SK-N-SH (cell line): ENCODE measurements around the gene MATK. TPM values are rescaled to one million over a fixed set of nuclear protein-coding genes. Genes with fewer than 3 reads are reported as not detected.

ENCODE experiments used
- CTCF ChIA-PET: fragments of 300-600, 350-600 bp; formaldehyde crosslinking; extraction: SDS; loops from one replicate; lab custom pipeline; 2021; lab: Yijun Ruan, JAX
- POLR2A ChIA-PET: fragments of 350-600 bp; sonication (Branson Sonifier 250); formaldehyde crosslinking; extraction: SDS; loops from one replicate; lab custom pipeline; 2020; ENCODE audit warnings: antibody characterized with exemption, inconsistent platforms; lab: Yijun Ruan, JAX
- DNase-seq: peaks from one replicate; pipeline ENCODE4 v3.0.0; 2012
- H2AFZ ChIP-seq: fragments of 200-600 bp; sonication (generic); 2 replicates; pipeline ENCODE4 v1.8.1; 2016; ENCODE audit warnings: antibody characterized with exemption, mild to moderate bottlenecking, low read depth
- H3F3A ChIP-seq: fragments of 200-600 bp; sonication (generic); replicated peaks from 2 replicates; pipeline ENCODE3; 2016; ENCODE audit warnings: antibody characterized with exemption, mild to moderate bottlenecking; ENCODE audit not compliant: insufficient read depth
- H3K27ac ChIP-seq, 2 experiments: fragments of 200-500 bp in 1 of 2; fragments of 200-600 bp in 1 of 2; sonication (Bioruptor generic) in 1 of 2; sonication (generic), shearing (Covaris generic) in 1 of 2; 2 replicates each; pipeline versions ENCODE4 v1.5.1 to v1.6.1; 2014 to 2016; ENCODE audit warnings: low read depth in 2 of 2, inconsistent platforms in 1 of 2, low read length in 1 of 2, mild to moderate bottlenecking in 1 of 2, mixed read lengths in 1 of 2
- H3K27me3 ChIP-seq: fragments of 200-600 bp; sonication (generic), shearing (Covaris generic); 2 replicates; pipeline ENCODE4 v1.6.1; 2016; ENCODE audit warnings: mixed run types; ENCODE audit not compliant: insufficient read depth
- H3K36me3 ChIP-seq, 2 experiments: fragments of 200-500 bp in 1 of 2; fragments of 200-600 bp in 1 of 2; sonication (Bioruptor generic) in 1 of 2; sonication (generic) in 1 of 2; replicated peaks in 1 of 2; 2 replicates each; pipeline versions ENCODE3 to v1.5.1; 2014 to 2016; ENCODE audit warnings: low read length in 1 of 2, mild to moderate bottlenecking in 1 of 2; ENCODE audit not compliant: insufficient read depth in 2 of 2, control insufficient read depth in 1 of 2
- H3K4me1 ChIP-seq, 2 experiments: fragments of 200-500 bp in 1 of 2; fragments of 200-600 bp in 1 of 2; sonication (Bioruptor generic) in 1 of 2; sonication (generic), shearing (Covaris generic) in 1 of 2; 2 replicates each; pipeline versions ENCODE4 v1.5.1 to v1.6.1; 2014 to 2016; ENCODE audit warnings: low read depth in 1 of 2, low read length in 1 of 2, mixed run types in 1 of 2; ENCODE audit not compliant: insufficient read depth in 2 of 2, control insufficient read depth in 1 of 2
- H3K4me2 ChIP-seq: fragments of 200-600 bp; sonication (generic), shearing (Covaris generic); 2 replicates; pipeline ENCODE4 v1.6.1; 2017; ENCODE audit warnings: mixed run types
- H3K4me3 ChIP-seq, 2 experiments: fragments of 200-500 bp in 1 of 2; fragments of 200-600 bp in 1 of 2; sonication (Bioruptor generic) in 1 of 2; sonication (generic), shearing (Covaris generic) in 1 of 2; 2 replicates each; pipeline versions ENCODE4 v1.5.1 to v1.8.1; 2014 to 2016; ENCODE audit warnings: low read depth in 2 of 2, inconsistent platforms in 1 of 2, low read length in 1 of 2, mild to moderate bottlenecking in 1 of 2, mixed read lengths in 1 of 2, moderate library complexity in 1 of 2
- H3K79me2 ChIP-seq: fragments of 200-600 bp; sonication (generic); 2 replicates; pipeline ENCODE4 v1.8.1; 2017; ENCODE audit warnings: mild to moderate bottlenecking; ENCODE audit not compliant: insufficient read depth
- H3K9ac ChIP-seq: fragments of 200-600 bp; sonication (generic); 2 replicates; pipeline ENCODE4 v1.6.1; 2017; ENCODE audit warnings: mixed run types
- H3K9me2 ChIP-seq: fragments of 200-600 bp; sonication (generic); 2 replicates; pipeline ENCODE4 v1.6.1; 2017; ENCODE audit warnings: mixed run types
- H3K9me3 ChIP-seq: fragments of 200-600 bp; sonication (generic); 2 replicates; pipeline ENCODE4 v1.6.1; 2017; ENCODE audit warnings: mixed run types, mild to moderate bottlenecking, moderate library complexity
- H4K20me1 ChIP-seq: fragments of 200-600 bp; sonication (generic); 2 replicates; pipeline ENCODE4 v1.6.1; 2017; ENCODE audit warnings: mild to moderate bottlenecking, mixed run types; ENCODE audit not compliant: insufficient read depth
- CHD2 ChIP-seq: fragments of 150-350 bp; IDR thresholded peaks from 2 replicates; pipeline ENCODE4 v1.6.1; 2018; ENCODE audit warnings: low read length; ENCODE audit not compliant: partially characterized antibody
- ELF1 ChIP-seq: IDR thresholded peaks from 2 replicates; pipeline ENCODE4 v1.4.0; 2012
- EP300 ChIP-seq, 2 experiments: IDR thresholded peaks; 2 replicates each; pipeline versions ENCODE4 v1.4.0 to v1.6.1; 2012; ENCODE audit warnings: borderline replicate concordance in 1 of 2, low read depth in 1 of 2, low read length in 1 of 2
- FOSL2 ChIP-seq: IDR thresholded peaks from 2 replicates; pipeline ENCODE4 v1.4.0; 2012; ENCODE audit warnings: low read depth, mild to moderate bottlenecking, moderate library complexity, borderline replicate concordance
- FOXJ3 ChIP-seq: sonication (generic); formaldehyde crosslinking; IDR thresholded peaks from 2 replicates; pipeline ENCODE4 v1.5.1; 2020; ENCODE audit warnings: mild to moderate bottlenecking, missing genetic modification reagents
- GABPA ChIP-seq: IDR thresholded peaks from 2 replicates; pipeline ENCODE4 v1.4.0; 2012; ENCODE audit warnings: low read depth, mild to moderate bottlenecking
- MXI1 ChIP-seq: IDR thresholded peaks from 2 replicates; pipeline ENCODE4 v1.6.1; 2012; ENCODE audit warnings: mild to moderate bottlenecking, low read depth, low read length, improper control_type of control experiment
- NFIC ChIP-seq: IDR thresholded peaks from 2 replicates; pipeline ENCODE4 v1.4.0; 2012; ENCODE audit warnings: borderline replicate concordance
- SIN3A ChIP-seq: IDR thresholded peaks from 2 replicates; pipeline ENCODE4 v1.6.1; 2012; ENCODE audit warnings: low read depth, mild to moderate bottlenecking, low read length, moderate library complexity, borderline replicate concordance
- SMC3 ChIP-seq: IDR thresholded peaks from 2 replicates; pipeline ENCODE4 v1.6.1; 2012; ENCODE audit warnings: low read depth, low read length, improper control_type of control experiment
- TEAD4 ChIP-seq: IDR thresholded peaks from 2 replicates; pipeline ENCODE4 v1.4.0; 2012; ENCODE audit warnings: mild to moderate bottlenecking, borderline replicate concordance; ENCODE audit not compliant: insufficient read depth
- YY1 ChIP-seq: IDR thresholded peaks from 2 replicates; pipeline ENCODE4 v1.4.0; 2012; ENCODE audit warnings: low read depth, mild to moderate bottlenecking
- WGBS: methylation state at CpG from one replicate; pipeline ENCODE4 v1.1.6; 2017; ENCODE audit warnings: low lambda C conversion rate; 5-methylcytosine and 5-hydroxymethylcytosine counted together
- polyA plus RNA-seq, 3 experiments: library from polyadenylated mRNA; depleted of rRNA; stranded (reverse); fragments of >200 nt; gene quantifications; 2 replicates each; pipeline ENCODE4 v1.2.3, GENCODE V29; 2012
- TF ChIP-seq, protein P1 (sequence below): IDR thresholded peaks from 2 replicates; pipeline ENCODE4 v1.4.0; 2012; ENCODE audit warnings: low read depth, borderline replicate concordance
- TF ChIP-seq, protein P2 (sequence below): fragments of 150-350 bp; IDR thresholded peaks from 2 replicates; pipeline ENCODE4 v1.6.1; 2016; ENCODE audit warnings: mild to moderate bottlenecking, low read depth, low read length
- TF ChIP-seq, protein P3 (sequence below): fragments of 200-600 bp; sonication (generic); IDR thresholded peaks from 2 replicates; pipeline ENCODE4 v1.6.1; 2017; ENCODE audit warnings: antibody characterized with exemption, mild to moderate bottlenecking, moderate library complexity
- TF ChIP-seq, protein P4 (sequence below): IDR thresholded peaks from 2 replicates; pipeline ENCODE4; 2012
- TF ChIP-seq, protein P5 (sequence below): IDR thresholded peaks from 2 replicates; pipeline ENCODE4 v1.6.1; 2012; ENCODE audit warnings: mild to moderate bottlenecking, low read depth, low read length, moderate library complexity
- TF ChIP-seq, protein P6 (sequence below): fragments of 150-350 bp; IDR thresholded peaks from 2 replicates; pipeline ENCODE4 v1.6.1; 2017; ENCODE audit warnings: antibody characterized with exemption, low read length, low read depth, borderline replicate concordance

MATK gene
- polyA plus RNA-seq, 1 of the 3 experiments (the other 2 are of a cell fraction): not detected

DNA sequence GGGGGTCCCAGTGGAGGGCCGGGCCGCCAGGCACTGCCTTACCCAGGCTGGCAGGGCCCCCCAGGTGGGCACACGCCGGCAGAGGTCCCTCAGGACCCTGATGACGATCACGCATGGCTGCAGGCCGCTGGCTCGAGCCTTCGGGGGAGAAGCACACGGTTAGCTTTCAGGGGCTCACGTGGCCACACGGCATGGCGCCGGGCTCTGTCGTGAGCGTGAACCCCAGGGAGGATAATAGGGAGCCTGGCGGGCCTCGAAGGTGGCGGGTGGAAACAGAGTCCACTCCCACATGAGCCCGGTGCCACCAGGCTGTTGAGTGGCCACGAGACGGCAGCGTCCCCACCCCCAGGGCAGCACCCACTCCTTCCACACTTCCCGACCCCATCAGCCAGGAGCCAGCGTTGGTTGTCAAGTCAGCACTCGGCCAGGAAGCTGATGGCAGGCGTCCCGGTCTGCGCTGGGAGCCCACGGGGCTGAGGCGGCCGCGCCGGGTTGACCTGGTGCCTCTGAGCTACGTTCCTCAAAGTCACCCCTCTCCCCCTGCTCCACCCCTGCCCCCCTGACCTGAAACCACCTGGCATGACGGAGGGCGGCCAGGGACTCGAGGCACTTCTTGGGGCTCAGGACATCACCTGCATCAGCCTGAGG lies 24.7 kb upstream of the MATK start (continued):
- no peak for TF ChIP-seq CHD2
- no peak for TF ChIP-seq FOXJ3 (CRISPR knock-in tag)

DNA sequence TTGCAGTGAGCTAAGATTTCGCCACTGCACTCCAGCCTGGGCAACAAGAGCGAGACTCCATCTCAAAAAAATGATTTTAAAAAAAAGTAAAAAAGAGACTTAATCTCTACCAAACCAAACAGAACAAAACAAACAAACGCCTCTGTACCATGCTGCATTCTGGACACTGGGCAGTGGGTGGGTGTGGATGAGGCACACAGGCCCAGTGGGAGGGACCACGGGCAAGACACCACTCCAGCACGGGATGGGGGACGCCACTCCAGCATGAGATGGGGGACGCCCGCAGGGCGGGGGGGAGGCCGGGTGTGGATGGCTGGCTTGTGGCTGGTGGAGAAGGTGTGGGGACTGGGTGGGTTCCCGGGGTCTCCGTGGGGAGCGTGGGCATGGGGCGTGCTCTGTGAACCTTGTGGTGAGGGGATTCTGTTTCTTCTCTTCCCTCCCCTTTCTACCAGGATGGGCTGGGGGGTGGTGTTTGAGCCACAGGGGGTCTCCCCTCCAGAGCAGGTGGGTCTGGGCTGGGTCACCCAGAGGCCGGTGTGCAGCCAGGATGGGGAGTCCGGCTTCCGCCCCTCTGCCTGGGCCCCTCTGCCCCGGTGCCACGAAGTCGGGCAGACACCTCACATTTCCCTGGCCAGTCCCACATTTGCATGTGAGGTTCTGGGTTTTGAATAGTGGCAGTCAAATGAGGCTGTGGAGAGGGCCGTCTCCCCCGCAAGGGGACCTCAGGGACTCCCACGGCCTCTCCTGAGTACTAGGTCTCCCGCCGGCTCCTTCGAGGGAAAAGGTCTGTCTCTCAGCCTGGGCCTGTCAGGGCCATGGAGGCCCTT lies 23.9 kb upstream of the MATK start:
- H3K36me3 ChIP-seq: no peaks in the 10 kb centered on the region
- TF ChIP-seq FOXJ3 (CRISPR knock-in tag) (no peak), TEAD4 (no peak), YY1 (no peak), NFIC (no peak), ELF1 (no peak), SIN3A (no peak), GABPA (no peak), MXI1 (no peak), SMC3 (no peak), FOSL2 (no peak), EP300 (IDR thresholded peaks at IDR 0.05; ENCODE audit: borderline replicate concordance in 1 of 2, low read depth in 1 of 2, low read length in 1 of 2) (no peak)
- TF ChIP-seq, protein P1, sequence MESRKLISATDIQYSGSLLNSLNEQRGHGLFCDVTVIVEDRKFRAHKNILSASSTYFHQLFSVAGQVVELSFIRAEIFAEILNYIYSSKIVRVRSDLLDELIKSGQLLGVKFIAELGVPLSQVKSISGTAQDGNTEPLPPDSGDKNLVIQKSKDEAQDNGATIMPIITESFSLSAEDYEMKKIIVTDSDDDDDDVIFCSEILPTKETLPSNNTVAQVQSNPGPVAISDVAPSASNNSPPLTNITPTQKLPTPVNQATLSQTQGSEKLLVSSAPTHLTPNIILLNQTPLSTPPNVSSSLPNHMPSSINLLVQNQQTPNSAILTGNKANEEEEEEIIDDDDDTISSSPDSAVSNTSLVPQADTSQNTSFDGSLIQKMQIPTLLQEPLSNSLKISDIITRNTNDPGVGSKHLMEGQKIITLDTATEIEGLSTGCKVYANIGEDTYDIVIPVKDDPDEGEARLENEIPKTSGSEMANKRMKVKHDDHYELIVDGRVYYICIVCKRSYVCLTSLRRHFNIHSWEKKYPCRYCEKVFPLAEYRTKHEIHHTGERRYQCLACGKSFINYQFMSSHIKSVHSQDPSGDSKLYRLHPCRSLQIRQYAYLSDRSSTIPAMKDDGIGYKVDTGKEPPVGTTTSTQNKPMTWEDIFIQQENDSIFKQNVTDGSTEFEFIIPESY: no peak
- TF ChIP-seq, protein P2, sequence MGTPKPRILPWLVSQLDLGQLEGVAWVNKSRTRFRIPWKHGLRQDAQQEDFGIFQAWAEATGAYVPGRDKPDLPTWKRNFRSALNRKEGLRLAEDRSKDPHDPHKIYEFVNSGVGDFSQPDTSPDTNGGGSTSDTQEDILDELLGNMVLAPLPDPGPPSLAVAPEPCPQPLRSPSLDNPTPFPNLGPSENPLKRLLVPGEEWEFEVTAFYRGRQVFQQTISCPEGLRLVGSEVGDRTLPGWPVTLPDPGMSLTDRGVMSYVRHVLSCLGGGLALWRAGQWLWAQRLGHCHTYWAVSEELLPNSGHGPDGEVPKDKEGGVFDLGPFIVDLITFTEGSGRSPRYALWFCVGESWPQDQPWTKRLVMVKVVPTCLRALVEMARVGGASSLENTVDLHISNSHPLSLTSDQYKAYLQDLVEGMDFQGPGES: no peak
- TF ChIP-seq, protein P3, sequence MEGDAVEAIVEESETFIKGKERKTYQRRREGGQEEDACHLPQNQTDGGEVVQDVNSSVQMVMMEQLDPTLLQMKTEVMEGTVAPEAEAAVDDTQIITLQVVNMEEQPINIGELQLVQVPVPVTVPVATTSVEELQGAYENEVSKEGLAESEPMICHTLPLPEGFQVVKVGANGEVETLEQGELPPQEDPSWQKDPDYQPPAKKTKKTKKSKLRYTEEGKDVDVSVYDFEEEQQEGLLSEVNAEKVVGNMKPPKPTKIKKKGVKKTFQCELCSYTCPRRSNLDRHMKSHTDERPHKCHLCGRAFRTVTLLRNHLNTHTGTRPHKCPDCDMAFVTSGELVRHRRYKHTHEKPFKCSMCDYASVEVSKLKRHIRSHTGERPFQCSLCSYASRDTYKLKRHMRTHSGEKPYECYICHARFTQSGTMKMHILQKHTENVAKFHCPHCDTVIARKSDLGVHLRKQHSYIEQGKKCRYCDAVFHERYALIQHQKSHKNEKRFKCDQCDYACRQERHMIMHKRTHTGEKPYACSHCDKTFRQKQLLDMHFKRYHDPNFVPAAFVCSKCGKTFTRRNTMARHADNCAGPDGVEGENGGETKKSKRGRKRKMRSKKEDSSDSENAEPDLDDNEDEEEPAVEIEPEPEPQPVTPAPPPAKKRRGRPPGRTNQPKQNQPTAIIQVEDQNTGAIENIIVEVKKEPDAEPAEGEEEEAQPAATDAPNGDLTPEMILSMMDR: no peak
- TF ChIP-seq, protein P4, sequence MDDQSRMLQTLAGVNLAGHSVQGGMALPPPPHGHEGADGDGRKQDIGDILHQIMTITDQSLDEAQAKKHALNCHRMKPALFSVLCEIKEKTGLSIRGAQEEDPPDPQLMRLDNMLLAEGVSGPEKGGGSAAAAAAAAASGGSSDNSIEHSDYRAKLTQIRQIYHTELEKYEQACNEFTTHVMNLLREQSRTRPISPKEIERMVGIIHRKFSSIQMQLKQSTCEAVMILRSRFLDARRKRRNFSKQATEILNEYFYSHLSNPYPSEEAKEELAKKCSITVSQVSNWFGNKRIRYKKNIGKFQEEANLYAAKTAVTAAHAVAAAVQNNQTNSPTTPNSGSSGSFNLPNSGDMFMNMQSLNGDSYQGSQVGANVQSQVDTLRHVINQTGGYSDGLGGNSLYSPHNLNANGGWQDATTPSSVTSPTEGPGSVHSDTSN: no peak
- TF ChIP-seq, protein P5, sequence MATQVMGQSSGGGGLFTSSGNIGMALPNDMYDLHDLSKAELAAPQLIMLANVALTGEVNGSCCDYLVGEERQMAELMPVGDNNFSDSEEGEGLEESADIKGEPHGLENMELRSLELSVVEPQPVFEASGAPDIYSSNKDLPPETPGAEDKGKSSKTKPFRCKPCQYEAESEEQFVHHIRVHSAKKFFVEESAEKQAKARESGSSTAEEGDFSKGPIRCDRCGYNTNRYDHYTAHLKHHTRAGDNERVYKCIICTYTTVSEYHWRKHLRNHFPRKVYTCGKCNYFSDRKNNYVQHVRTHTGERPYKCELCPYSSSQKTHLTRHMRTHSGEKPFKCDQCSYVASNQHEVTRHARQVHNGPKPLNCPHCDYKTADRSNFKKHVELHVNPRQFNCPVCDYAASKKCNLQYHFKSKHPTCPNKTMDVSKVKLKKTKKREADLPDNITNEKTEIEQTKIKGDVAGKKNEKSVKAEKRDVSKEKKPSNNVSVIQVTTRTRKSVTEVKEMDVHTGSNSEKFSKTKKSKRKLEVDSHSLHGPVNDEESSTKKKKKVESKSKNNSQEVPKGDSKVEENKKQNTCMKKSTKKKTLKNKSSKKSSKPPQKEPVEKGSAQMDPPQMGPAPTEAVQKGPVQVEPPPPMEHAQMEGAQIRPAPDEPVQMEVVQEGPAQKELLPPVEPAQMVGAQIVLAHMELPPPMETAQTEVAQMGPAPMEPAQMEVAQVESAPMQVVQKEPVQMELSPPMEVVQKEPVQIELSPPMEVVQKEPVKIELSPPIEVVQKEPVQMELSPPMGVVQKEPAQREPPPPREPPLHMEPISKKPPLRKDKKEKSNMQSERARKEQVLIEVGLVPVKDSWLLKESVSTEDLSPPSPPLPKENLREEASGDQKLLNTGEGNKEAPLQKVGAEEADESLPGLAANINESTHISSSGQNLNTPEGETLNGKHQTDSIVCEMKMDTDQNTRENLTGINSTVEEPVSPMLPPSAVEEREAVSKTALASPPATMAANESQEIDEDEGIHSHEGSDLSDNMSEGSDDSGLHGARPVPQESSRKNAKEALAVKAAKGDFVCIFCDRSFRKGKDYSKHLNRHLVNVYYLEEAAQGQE: no peak
- TF ChIP-seq, protein P6, sequence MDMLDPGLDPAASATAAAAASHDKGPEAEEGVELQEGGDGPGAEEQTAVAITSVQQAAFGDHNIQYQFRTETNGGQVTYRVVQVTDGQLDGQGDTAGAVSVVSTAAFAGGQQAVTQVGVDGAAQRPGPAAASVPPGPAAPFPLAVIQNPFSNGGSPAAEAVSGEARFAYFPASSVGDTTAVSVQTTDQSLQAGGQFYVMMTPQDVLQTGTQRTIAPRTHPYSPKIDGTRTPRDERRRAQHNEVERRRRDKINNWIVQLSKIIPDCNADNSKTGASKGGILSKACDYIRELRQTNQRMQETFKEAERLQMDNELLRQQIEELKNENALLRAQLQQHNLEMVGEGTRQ: no peak

More for the DNA sequence above, 23.9 kb upstream of the MATK start:
- Histone ChIP-seq H3K27me3 (no peaks in the 10 kb centered on the region), H3K27ac (no peak overlapping the region), H3K9me2 (no peaks in the 10 kb centered on the region), H2AFZ (no peak overlapping the region), H3F3A (peaks cover 7% of the 10 kb centered on the region), H3K4me3 (no peak overlapping the region), H3K4me2 (no peak overlapping the region), H3K9ac (no peak overlapping the region), H3K9me3 (no peaks in the 10 kb centered on the region), H4K20me1 (no peaks in the 10 kb centered on the region), H3K79me2 (no peaks in the 10 kb centered on the region), H3K4me1 (no peaks in the 10 kb centered on the region)
- DNase-seq: no peak
- ChIA-PET POLR2A (no interaction called here), CTCF (no interaction called here)
- WGBS: 67% methylated on average over 10 of the region's 26 CpGs
